Endodermal cell (in vitro differentiated cells): ENCODE data around the gene LAIR2. TPM values are rescaled to one million over a fixed set of nuclear protein-coding genes. Genes with fewer than 3 reads are reported as not detected.

Experiments used
- DNase-seq: peaks from one replicate; pipeline ENCODE4 v3.0.0-alpha.2; 2017
- H3K27ac ChIP-seq: 2 replicates; pipeline ENCODE4 v1.5.1; 2013; ENCODE audit warnings: mild to moderate bottlenecking, low read depth, low read length, moderate library complexity
- H3K27me3 ChIP-seq: 2 replicates; pipeline ENCODE4 v1.6.1; 2013; ENCODE audit warnings: mild to moderate bottlenecking, low read length, moderate library complexity; ENCODE audit not compliant: insufficient read depth, control insufficient read depth, poor library complexity, severe bottlenecking
- H3K36me3 ChIP-seq: 2 replicates; pipeline ENCODE4 v1.7.0; 2013; ENCODE audit warnings: mild to moderate bottlenecking, low read length, moderate library complexity; ENCODE audit not compliant: control insufficient read depth, insufficient read depth
- H3K4me1 ChIP-seq: one replicate; pipeline ENCODE4 v1.7.0; 2013; ENCODE audit warnings: low read length; ENCODE audit not compliant: control insufficient read depth, insufficient read depth
- H3K4me3 ChIP-seq: 2 replicates; pipeline ENCODE4 v1.5.1; 2013; ENCODE audit warnings: mild to moderate bottlenecking, low read length, moderate library complexity
- H3K9ac ChIP-seq: 2 replicates; pipeline ENCODE4 v1.6.1; 2013; ENCODE audit warnings: mild to moderate bottlenecking, low read length, moderate library complexity; ENCODE audit not compliant: poor library complexity, severe bottlenecking; ENCODE audit errors: extremely low read depth
- H3K9me3 ChIP-seq: 2 replicates; pipeline ENCODE4 v1.6.1; 2013; ENCODE audit warnings: mild to moderate bottlenecking, low read length, moderate library complexity; ENCODE audit not compliant: control insufficient read depth
- H3K27ac Mint-ChIP-seq: 2 replicates; pipeline ENCODE4 v1.8.0; 2020; ENCODE audit warnings: mixed read lengths
- H3K27me3 Mint-ChIP-seq: 2 replicates; pipeline ENCODE4 v1.8.0; 2021; ENCODE audit warnings: mild to moderate bottlenecking, mixed read lengths; ENCODE audit not compliant: insufficient read depth
- H3K36me3 Mint-ChIP-seq: 2 replicates; pipeline ENCODE4 v1.8.0; 2020; ENCODE audit warnings: low read depth, mixed read lengths
- H3K4me1 Mint-ChIP-seq: 2 replicates; pipeline ENCODE4 v1.8.0; 2020; ENCODE audit warnings: mixed read lengths
- H3K4me3 Mint-ChIP-seq: 2 replicates; pipeline ENCODE4 v1.8.0; 2020; ENCODE audit warnings: mild to moderate bottlenecking, moderate library complexity, mixed read lengths
- H3K9me3 Mint-ChIP-seq: 2 replicates; pipeline ENCODE4 v1.8.0; 2020; ENCODE audit warnings: mild to moderate bottlenecking, mixed read lengths
- CTCF ChIP-seq: fragments of 200-600 bp; sonication (generic); conservative IDR thresholded peaks from 2 replicates; pipeline ENCODE4 v1.5.0; 2021; ENCODE audit warnings: antibody characterized with exemption, mild to moderate bottlenecking
- WGBS, 2 experiments: methylation state at CpG; one replicate each; pipeline versions ENCODE4 v1.1.5 to v1.1.7; 2013; ENCODE audit warnings: missing lambda C conversion rate in 2 of 2, mixed read lengths in 1 of 2; ENCODE audit not compliant: insufficient coverage in 1 of 2, insufficient read length in 1 of 2; 5-methylcytosine and 5-hydroxymethylcytosine counted together
- total RNA-seq, 2 donors: library from RNA; stranded (reverse); fragmentation: NEBNext Ultra II Directional in 1 of 2; extraction: Animal tissue kit (Norgen Biotek cat#: 25700) in 1 of 2; gene quantifications; 2 replicates in 1 of 2; 3 replicates in 1 of 2; pipeline ENCODE4 v1.2.1, GENCODE V29; 2021

Gene LAIR2
- total RNA-seq, 2 donors from 2014 or later, result not detected

- 59 to 74% methylated on average over 5 to 8 of the region's 8 CpGs for WGBS, 2 experiments
- peaks cover 7% of the 10 kb centered on the region for H3K9me3 Mint-ChIP-seq
- H3K4me3 ChIP-seq, result no peak overlapping the region
- no peak for TF ChIP-seq CTCF
- H3K36me3 Mint-ChIP-seq, result no peaks in the 10 kb centered on the region
- H3K27me3 ChIP-seq, result peaks cover 33% of the 10 kb centered on the region
- no peaks in the 10 kb centered on the region for H3K36me3 ChIP-seq
- peak; percentile 47 for DNase-seq
- H3K4me3 Mint-ChIP-seq, result no peak overlapping the region
- no peak overlapping the region for H3K9ac ChIP-seq
- H3K27ac Mint-ChIP-seq, result no peak overlapping the region
- H3K27ac ChIP-seq, result no peak overlapping the region
- peaks cover 65% of the 10 kb centered on the region for H3K27me3 Mint-ChIP-seq
- H3K9me3 ChIP-seq, result no peaks in the 10 kb centered on the region
- H3K4me1 Mint-ChIP-seq, result no peaks in the 10 kb centered on the region
- H3K4me1 ChIP-seq, result no peaks in the 10 kb centered on the region
These were observed 33.1 kb upstream of the LAIR2 start for GRCh38 chr19:54469496-54469934.

GRCh38 chr19:54470276-54470887 lies 32.2 kb upstream of the LAIR2 start:
- WGBS, 2 experiments, result 79 to 90% methylated on average over 6 to 10 of the region's 10 CpGs
- H3K9me3 Mint-ChIP-seq, result peaks cover 5% of the 10 kb centered on the region

GRCh38 chr19:54470991-54471782 lies 31.4 kb upstream of the LAIR2 start:
- WGBS, 2 experiments, result 18 to 30% methylated on average over 23 to 60 of the region's 60 CpGs
- H3K9me3 Mint-ChIP-seq, result no peaks in the 10 kb centered on the region
- Histone ChIP-seq H3K4me3 (peak overlapping the region; percentile 40), H3K9ac (peak overlapping the region; percentile 11), H3K27ac (no peak overlapping the region), H3K36me3 (no peaks in the 10 kb centered on the region), H3K27me3 (peaks cover 33% of the 10 kb centered on the region), H3K4me1 (no peaks in the 10 kb centered on the region), H3K9me3 (no peaks in the 10 kb centered on the region)
- H3K4me1 Mint-ChIP-seq, result no peaks in the 10 kb centered on the region
- peak; percentile 72 for DNase-seq
- H3K36me3 Mint-ChIP-seq, result no peaks in the 10 kb centered on the region
- H3K27ac Mint-ChIP-seq, result no peak overlapping the region
- H3K27me3 Mint-ChIP-seq, result peaks cover 61% of the 10 kb centered on the region
- no peak for TF ChIP-seq CTCF
- H3K4me3 Mint-ChIP-seq, result peak overlapping the region; percentile 15

More at GRCh38 chr19:54470276-54470887, 32.2 kb upstream of the LAIR2 start:
- Histone ChIP-seq H3K4me3 (no peak overlapping the region), H3K9ac (no peak overlapping the region), H3K27ac (no peak overlapping the region), H3K9me3 (no peaks in the 10 kb centered on the region), H3K27me3 (peaks cover 33% of the 10 kb centered on the region), H3K36me3 (no peaks in the 10 kb centered on the region), H3K4me1 (no peaks in the 10 kb centered on the region)
- Mint-ChIP-seq H3K4me3 (peak overlapping the region; percentile 15), H3K4me1 (no peaks in the 10 kb centered on the region), H3K27ac (no peak overlapping the region), H3K36me3 (no peaks in the 10 kb centered on the region), H3K27me3 (peaks cover 66% of the 10 kb centered on the region)
- DNase-seq, result no peak
- no peak for TF ChIP-seq CTCF
